Measurements from ENCODE around the gene ZNF778. TPM values are rescaled to one million over a fixed set of nuclear protein-coding genes. Genes with fewer than 3 reads are reported as not detected.

Gene ZNF778
- total and polyA plus RNA-seq, 2 donors (not counting 1 experiment from before 2014, with no cell fraction given), result 4.3 to 9.4 TPM

- Histone ChIP-seq H2AFZ (ENCODE audit: low read length) (no peak overlapping the region), H3K79me2 (ENCODE audit: control insufficient read depth, insufficient read depth, low read length) (no peaks in the 10 kb centered on the region), H3K4me2 (ENCODE audit: extremely low read depth, insufficient read depth, low read length) (no peak overlapping the region), H3K4me1 (ENCODE audit: control insufficient read depth, extremely low read depth, insufficient read depth, low read length) (no peaks in the 10 kb centered on the region), H3K9me3 (ENCODE audit: control insufficient read depth, insufficient read depth, low read depth, low read length) (no peaks in the 10 kb centered on the region), H3K4me3 (replicated peaks in 1 of 4; ENCODE audit: control extremely low read depth in 1 of 4, insufficient read depth in 1 of 4, low read depth in 3 of 4, low read length in 4 of 4) (no peak overlapping the region), H4K20me1 (ENCODE audit: control insufficient read depth, extremely low read depth, insufficient read depth, low read length) (no peaks in the 10 kb centered on the region), H3K27ac (ENCODE audit: insufficient read depth, low read length) (no peak overlapping the region), H3K36me3 (ENCODE audit: control insufficient read depth, insufficient read depth, low read length) (peaks cover 35% of the 10 kb centered on the region), H3K9ac (ENCODE audit: insufficient read depth, low read length) (no peak overlapping the region), H3K27me3 (ENCODE audit: control insufficient read depth, insufficient read depth, low read length) (no peaks in the 10 kb centered on the region)
- no peak for DNase-seq (ENCODE audit: low read depth in 2 of 2)
- no peak for TF ChIP-seq CTCF (conservative IDR thresholded peaks at IDR 0.05 in 1 of 2, IDR thresholded peaks at IDR 0.05 in 1 of 2; ENCODE audit: low read depth in 1 of 2, low read length in 2 of 2)
- TF ChIP-seq EZH2 (IDR thresholded peaks at IDR 0.05; ENCODE audit: low read length, missing control alignments), result no peak
These were observed 60.3 kb downstream of the ZNF778 start for GRCh38 chr16:89277641-89278341.

GRCh38 chr16:89278441-89279240 lies 61.1 kb downstream of the ZNF778 start:
- no peak overlapping the region for H3K4me2 ChIP-seq (ENCODE audit: extremely low read depth, insufficient read depth, low read length)
- no peak overlapping the region for H2AFZ ChIP-seq (ENCODE audit: low read length)
- peaks cover 34% of the 10 kb centered on the region for H3K36me3 ChIP-seq (ENCODE audit: control insufficient read depth, insufficient read depth, low read length)
- DNase-seq (ENCODE audit: low read depth in 2 of 2), result no peak
- H3K9me3 ChIP-seq (ENCODE audit: control insufficient read depth, insufficient read depth, low read depth, low read length), result no peaks in the 10 kb centered on the region
- TF ChIP-seq EZH2 (IDR thresholded peaks at IDR 0.05; ENCODE audit: low read length, missing control alignments) (no peak), CTCF (conservative IDR thresholded peaks at IDR 0.05 in 1 of 2, IDR thresholded peaks at IDR 0.05 in 1 of 2; ENCODE audit: low read depth in 1 of 2, low read length in 2 of 2) (no peak)
- no peaks in the 10 kb centered on the region for H3K79me2 ChIP-seq (ENCODE audit: control insufficient read depth, insufficient read depth, low read length)
- H3K4me1 ChIP-seq (ENCODE audit: control insufficient read depth, extremely low read depth, insufficient read depth, low read length), result no peaks in the 10 kb centered on the region
- H3K27ac ChIP-seq (ENCODE audit: insufficient read depth, low read length), result no peak overlapping the region
- no peak overlapping the region for H3K4me3 ChIP-seq (replicated peaks in 1 of 4; ENCODE audit: control extremely low read depth in 1 of 4, insufficient read depth in 1 of 4, low read depth in 3 of 4, low read length in 4 of 4)
- no peaks in the 10 kb centered on the region for H4K20me1 ChIP-seq (ENCODE audit: control insufficient read depth, extremely low read depth, insufficient read depth, low read length)
- H3K9ac ChIP-seq (ENCODE audit: insufficient read depth, low read length), result no peak overlapping the region
- H3K27me3 ChIP-seq (ENCODE audit: control insufficient read depth, insufficient read depth, low read length), result no peaks in the 10 kb centered on the region

GRCh38 chr16:89279666-89280481 lies 62.4 kb downstream of the ZNF778 start:
- Histone ChIP-seq H3K36me3 (ENCODE audit: control insufficient read depth, insufficient read depth, low read length) (peaks cover 29% of the 10 kb centered on the region), H3K9me3 (ENCODE audit: control insufficient read depth, insufficient read depth, low read depth, low read length) (no peaks in the 10 kb centered on the region), H3K27me3 (ENCODE audit: control insufficient read depth, insufficient read depth, low read length) (no peaks in the 10 kb centered on the region), H3K4me1 (ENCODE audit: control insufficient read depth, extremely low read depth, insufficient read depth, low read length) (no peaks in the 10 kb centered on the region), H3K9ac (ENCODE audit: insufficient read depth, low read length) (no peak overlapping the region), H4K20me1 (ENCODE audit: control insufficient read depth, extremely low read depth, insufficient read depth, low read length) (no peaks in the 10 kb centered on the region), H2AFZ (ENCODE audit: low read length) (no peak overlapping the region), H3K4me2 (ENCODE audit: extremely low read depth, insufficient read depth, low read length) (no peak overlapping the region), H3K79me2 (ENCODE audit: control insufficient read depth, insufficient read depth, low read length) (no peaks in the 10 kb centered on the region), H3K4me3 (replicated peaks in 1 of 4; ENCODE audit: control extremely low read depth in 1 of 4, insufficient read depth in 1 of 4, low read depth in 3 of 4, low read length in 4 of 4) (no peak overlapping the region), H3K27ac (ENCODE audit: insufficient read depth, low read length) (no peak overlapping the region)
- DNase-seq (ENCODE audit: low read depth in 2 of 2), result no peak
- TF ChIP-seq CTCF (conservative IDR thresholded peaks at IDR 0.05 in 1 of 2, IDR thresholded peaks at IDR 0.05 in 1 of 2; ENCODE audit: low read depth in 1 of 2, low read length in 2 of 2) (no peak), EZH2 (IDR thresholded peaks at IDR 0.05; ENCODE audit: low read length, missing control alignments) (no peak)
